MM.1S (cell line): ENCODE results near the gene G6PD.

ENCODE experiments used
- CTCF ChIP-seq: fragments of 300-600 bp; sonication (generic); IDR thresholded peaks from 2 replicates; pipeline ENCODE4 v1.5.1; 2016; ENCODE audit warnings: antibody characterized with exemption, low read length, mixed read lengths
- EZH2 ChIP-seq: fragments of 300-600 bp; sonication (generic); optimal IDR thresholded peaks from 2 replicates; pipeline ENCODE3; 2017; ENCODE audit warnings: low read depth, mild to moderate bottlenecking, antibody characterized with exemption, low read length, mixed read lengths
- EZH2phosphoT487 ChIP-seq: fragments of 300-600 bp; sonication (generic); IDR thresholded peaks from 2 replicates; pipeline ENCODE4 v1.6.1; 2018; ENCODE audit warnings: antibody characterized with exemption, low read length

GRCh38 chrX:154481911-154482601 is 64.6 kb downstream of the G6PD start:
- TF ChIP-seq EZH2 (no peak), CTCF (no peak), EZH2phosphoT487 (no peak)
